Limb (tissue), 2 donors: ENCODE results near the gene TMEM238.
"Not testable (repeated sequence)": the region's sequence is repeated elsewhere in the genome, so short reads cannot be mapped to it uniquely, and the experiment has no call there.

ENCODE experiments used
- DNase-seq, 2 donors: peaks; one replicate each; pipeline ENCODE4 v3.0.0-alpha.2; 2016; ENCODE audit errors: extremely low spot score in 2 of 2

The TMEM238 gene

DNA sequence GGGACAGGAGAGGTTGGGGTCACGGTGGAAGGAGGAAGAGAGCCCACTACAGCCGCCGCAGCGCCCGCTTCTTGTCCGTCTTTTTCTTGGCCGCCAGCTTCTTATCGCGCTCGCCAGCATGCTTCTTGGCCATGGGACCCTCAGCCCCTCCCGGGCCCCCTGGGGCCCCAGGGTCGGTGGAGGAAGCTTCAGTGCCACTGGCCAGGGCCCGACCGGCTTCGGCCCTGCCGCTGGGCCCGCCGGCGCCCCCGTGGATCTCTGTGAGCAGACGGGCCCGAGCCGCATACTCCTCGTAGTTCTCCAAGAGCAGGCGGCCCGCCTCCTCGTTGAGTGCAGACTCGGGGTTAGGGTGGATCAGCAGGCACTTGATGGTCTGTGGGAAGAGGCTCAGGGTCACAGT, 17.3 kb upstream of the TMEM238 start:
- DNase-seq: not testable (repeated sequence)

- no peak for DNase-seq
Observed at GRCh38 chr19:55400281-55401087, 16.4 kb upstream of the TMEM238 start.

- no peak for DNase-seq
Observed at GRCh38 chr19:55398200-55398925, 14.3 kb upstream of the TMEM238 start.

GRCh38 chr19:55392820-55393761, 9.0 kb upstream of the TMEM238 start:
- no peak for DNase-seq

- no peak for DNase-seq
Observed at GRCh38 chr19:55391702-55392615, 7.9 kb upstream of the TMEM238 start.

DNA sequence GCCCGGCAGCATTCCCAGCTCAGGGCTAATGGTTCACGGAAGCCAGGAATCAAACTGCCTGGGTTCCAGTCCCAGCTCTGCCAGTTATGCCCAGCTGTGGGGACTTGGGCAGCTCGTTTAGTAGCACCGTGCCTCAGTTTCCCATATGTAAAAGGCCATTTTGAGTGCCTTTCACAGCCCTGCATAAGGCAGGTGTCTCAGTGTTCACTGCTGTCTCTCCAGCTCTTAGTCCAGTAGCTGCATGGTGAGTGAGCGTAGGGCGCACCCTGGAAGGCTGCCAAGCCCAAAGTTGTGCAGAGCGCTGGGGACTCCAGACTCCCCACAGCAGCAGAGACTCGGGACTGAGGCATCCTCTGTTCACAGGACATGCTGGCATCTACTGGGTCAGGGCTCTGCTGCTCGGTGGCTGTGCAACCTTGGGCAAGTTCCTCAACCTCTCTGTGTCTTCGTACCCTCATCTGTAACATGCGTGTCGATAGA, 7.1 kb upstream of the TMEM238 start:
- DNase-seq: no peak

DNA sequence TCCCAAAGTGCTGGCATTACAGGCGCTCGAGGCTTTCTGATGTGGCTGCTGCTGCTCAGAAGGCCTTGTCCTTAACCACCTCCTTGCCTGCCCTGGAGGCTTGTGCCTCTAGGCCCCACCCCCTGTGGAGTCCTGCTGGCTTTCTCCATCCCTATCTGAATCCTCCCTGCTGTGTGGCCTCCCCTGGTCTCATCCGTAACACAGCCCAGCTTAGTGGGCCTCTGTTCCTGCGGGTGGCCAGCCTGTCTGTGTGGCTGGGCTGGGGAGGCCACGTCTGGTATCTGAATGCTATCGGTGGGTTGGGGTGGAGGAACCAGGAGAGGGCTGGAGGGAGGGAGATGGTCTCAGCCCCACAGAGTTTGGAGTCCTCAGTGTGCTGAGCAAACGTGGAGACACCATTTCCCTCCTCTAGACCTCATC, 6.4 kb upstream of the TMEM238 start:
- DNase-seq: no peak

DNA sequence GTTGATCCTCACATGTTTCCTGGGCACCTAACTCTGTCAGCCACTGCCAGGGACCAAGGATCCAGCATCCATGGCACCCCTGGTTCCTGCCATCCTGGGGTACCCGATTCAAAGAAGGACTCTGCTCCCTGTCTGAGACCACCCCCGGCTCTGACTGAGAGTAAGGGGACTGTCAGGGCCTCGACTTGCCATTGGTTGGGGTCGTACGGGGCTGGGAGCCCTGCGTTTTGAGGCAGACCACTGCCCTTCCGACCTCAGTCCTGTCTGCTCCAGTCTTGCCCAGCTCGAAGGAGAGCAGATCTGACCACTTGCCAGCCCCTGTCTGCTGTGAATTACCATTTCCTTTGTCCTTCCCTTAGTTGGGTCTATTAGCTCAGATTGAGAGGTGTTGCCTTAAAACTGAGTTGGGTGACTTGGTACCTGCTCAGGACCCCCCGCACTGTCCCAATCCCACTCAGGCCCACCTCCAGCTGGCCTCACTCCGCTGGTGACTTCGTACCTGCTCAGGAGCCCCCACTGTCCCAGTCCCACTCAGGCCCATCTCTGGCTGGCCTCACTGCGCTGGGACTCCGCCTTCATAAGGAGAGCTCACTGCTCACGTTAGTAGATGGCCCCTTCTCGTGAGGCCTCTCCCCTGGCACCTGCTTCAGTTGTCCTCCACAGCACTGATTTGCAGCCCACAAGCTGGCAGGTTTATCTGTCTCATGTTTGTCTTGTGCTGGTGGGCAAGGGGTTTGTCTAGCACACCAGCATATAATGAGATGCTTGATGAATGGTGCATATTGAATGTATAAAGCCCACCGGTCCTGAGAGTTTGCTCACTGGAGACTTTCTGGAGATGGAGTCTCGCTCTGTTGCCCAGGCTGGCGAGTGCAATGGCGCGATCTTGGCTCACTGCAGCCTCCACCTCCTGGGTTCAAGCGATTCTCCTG, 5.6 kb upstream of the TMEM238 start:
- DNase-seq: no peak

GRCh38 chr19:55387736-55388497, 3.8 kb upstream of the TMEM238 start:
- DNase-seq: no peak

DNA sequence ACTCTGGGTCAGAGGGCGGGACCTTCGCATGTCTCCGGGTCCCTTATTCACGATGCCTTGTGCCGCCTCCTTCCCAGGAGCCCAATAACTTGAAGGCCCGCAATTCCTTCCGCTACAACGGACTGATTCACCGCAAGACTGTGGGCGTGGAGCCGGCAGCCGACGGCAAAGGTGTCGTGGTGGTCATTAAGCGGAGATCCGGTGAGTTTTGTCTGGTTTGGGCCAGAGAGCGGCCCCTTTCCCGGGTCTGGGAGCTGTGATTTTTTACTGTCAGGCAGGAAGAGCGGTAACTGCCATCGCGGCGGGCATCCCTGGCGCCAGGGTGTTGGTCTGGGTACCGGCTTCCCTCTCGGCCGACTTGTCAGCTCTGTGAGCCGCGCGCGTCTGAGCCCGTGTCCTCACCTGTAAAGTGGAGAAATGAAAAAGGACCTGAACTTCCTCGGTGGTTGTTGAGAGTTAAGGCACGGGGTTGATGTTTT, 2.4 kb upstream of the TMEM238 start:
- no peak for DNase-seq

DNA sequence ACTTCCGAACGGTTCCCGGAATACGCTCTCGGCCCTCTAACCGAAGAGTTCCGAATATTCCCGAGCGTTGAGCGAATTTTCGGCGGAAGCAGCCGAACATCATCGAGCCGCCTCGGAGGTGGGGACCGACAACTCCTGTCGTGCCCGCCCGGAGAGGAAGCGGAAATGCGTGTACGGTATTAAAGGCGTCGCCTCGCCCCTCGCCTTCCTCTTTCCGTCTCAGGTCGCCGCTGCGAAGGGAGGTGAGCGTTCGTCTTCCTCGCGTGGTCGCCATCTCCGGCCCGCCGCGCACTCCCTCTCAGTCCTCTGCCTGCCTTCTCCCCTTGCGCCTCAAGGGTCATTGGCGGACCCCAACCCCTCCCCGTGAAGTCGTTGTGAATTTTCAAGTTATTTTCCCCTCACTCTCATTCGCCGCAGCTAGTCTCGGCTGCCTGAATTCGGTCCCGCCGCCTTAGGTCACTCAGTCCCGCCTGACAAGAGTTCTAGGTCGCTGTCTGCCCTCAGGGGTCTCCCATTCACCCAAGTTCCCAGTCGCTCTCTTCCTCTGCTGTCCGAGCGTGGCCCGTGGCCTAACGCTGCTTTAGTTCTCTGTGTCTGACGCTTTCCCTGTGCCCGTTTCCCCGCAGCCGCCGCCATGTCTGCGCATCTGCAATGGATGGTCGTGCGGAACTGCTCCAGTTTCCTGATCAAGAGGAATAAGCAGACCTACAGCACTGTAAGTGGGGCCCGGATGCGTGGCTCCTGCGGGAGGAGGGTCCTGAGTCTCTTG, 1.8 kb upstream of the TMEM238 start, which contains the start of gene RPL28:
Gene RPL28 (plus strand): TSS at position 209 of the 769 bp plus-strand sequence. CDS start 426 bp downstream, at position 635.
- DNase-seq: peak; percentile 98 to 99

GRCh38 chr19:55384920-55385723, 1.0 kb upstream of the TMEM238 start:
- DNase-seq: peak; percentile 94 to 96

DNA sequence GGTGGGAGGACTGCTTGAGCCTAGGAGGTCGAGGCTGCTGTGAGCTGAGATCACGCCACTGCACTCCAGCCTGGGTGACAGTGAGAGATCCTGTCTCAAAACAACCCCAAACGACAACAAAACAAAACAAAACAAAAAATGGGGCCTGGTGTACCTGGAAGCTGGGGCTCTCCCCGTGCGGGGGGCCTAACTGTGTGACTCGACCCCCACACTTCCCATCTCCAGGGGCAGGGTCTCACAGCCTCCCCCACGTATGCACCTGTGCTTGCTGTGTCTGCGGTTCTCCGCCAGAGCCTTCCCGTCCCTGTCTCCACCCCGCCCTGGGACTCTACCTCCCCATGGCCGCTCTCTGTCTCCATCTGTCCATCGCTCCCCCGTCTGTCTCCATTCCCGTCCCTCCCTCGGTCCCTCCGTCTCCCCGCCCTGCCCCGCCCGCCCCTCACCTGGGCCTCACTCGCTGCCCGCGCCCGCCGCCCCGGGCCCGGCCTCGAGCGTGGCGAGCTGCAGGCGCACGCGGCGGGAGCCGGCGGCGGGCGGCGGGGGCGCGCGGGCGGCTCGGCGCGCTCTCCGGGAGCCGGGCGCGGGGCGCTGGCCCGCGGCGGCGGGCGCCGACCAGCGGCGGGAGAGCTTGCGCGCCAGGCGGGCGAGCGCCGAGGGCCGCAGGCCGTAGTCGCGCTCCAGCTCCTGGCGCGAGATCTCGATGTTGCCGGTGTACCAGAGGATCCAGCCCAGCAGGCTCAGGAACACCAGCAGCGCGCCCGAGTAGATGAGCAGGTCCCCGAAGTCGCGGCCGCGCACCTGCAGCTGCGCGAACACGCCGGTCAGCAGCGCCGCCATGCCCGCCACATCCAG, 587 bp downstream of the TMEM238 start:
- peak; percentile 50 to 71 for DNase-seq

- DNase-seq: no peak
Observed at GRCh38 chr19:55382522-55383054, 1.5 kb downstream of the TMEM238 start.

GRCh38 chr19:55382013-55382412, 2.1 kb downstream of the TMEM238 start:
- DNase-seq: no peak
